ENCODE data around the gene HGD.
A peak's percentile ranks its signal among the peaks of the same experiment; 100 is the strongest.
"Not testable (repeated sequence)": the region's sequence is repeated elsewhere in the genome, so short reads cannot be mapped to it uniquely, and the experiment has no call there.

The HGD gene

DNA sequence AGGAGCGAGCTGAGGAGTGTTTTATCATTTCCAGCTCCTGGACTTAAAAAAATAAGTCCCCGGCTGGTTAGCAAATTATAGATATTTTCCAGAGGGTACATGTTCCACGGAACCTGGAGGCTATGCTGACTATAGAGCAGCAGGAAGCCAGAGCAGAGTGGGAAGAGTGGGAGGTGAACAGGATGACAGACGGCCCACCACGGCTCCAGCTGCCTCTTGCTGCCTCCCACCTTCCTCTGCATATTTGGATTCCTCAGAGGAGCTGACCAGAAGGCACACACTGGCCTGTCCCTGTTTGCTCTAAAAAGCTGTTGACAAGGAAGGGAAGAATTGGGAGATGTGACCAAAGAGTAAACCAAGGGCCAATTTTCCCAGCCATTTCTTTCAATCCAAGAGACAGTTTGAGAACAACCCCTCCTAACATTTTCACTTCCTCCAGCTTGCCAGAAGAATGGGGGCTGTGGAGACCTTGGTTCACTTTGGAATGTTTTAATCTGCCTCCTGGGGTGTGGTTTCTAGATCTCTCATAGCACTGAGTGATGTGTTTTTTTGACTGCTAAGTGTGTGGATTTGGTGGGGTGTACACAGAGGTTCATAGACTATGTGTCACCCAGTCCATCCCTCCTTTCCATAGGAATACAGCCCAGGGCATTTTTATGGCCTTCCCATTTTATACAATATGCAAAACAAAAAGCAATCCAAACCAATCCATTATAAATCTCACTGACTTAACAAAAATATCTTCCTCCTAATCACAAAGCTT, 36.8 kb downstream of the HGD start:
- H2AFZ ChIP-seq (ENCODE audit: low read depth, low read length): no peak overlapping the region
- H3K27ac ChIP-seq (ENCODE audit: low read length): no peak overlapping the region
- H3K4me3 ChIP-seq (ENCODE audit: low read length): no peak overlapping the region
- no peaks in the 10 kb centered on the region for H3K79me2 ChIP-seq (ENCODE audit: low read length)
- no peak overlapping the region for H3K9ac ChIP-seq (ENCODE audit: low read length)
- no peaks in the 10 kb centered on the region for H3K36me3 ChIP-seq (replicated peaks; ENCODE audit: low read depth, low read length)
- TF ChIP-seq, protein P1, sequence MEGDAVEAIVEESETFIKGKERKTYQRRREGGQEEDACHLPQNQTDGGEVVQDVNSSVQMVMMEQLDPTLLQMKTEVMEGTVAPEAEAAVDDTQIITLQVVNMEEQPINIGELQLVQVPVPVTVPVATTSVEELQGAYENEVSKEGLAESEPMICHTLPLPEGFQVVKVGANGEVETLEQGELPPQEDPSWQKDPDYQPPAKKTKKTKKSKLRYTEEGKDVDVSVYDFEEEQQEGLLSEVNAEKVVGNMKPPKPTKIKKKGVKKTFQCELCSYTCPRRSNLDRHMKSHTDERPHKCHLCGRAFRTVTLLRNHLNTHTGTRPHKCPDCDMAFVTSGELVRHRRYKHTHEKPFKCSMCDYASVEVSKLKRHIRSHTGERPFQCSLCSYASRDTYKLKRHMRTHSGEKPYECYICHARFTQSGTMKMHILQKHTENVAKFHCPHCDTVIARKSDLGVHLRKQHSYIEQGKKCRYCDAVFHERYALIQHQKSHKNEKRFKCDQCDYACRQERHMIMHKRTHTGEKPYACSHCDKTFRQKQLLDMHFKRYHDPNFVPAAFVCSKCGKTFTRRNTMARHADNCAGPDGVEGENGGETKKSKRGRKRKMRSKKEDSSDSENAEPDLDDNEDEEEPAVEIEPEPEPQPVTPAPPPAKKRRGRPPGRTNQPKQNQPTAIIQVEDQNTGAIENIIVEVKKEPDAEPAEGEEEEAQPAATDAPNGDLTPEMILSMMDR (IDR thresholded peaks at IDR 0.05; ENCODE audit: low read depth, low read length): no peak
- no peaks in the 10 kb centered on the region for H4K20me1 ChIP-seq (ENCODE audit: insufficient read depth, low read length)
- no peaks in the 10 kb centered on the region for H3K9me3 ChIP-seq (ENCODE audit: insufficient read depth, low read length)
- H3K27me3 ChIP-seq (ENCODE audit: low read depth, low read length): peaks cover 2% of the 10 kb centered on the region; the same call in 1 of the 2 replicates
- peaks cover 19% of the 10 kb centered on the region for H3K4me1 ChIP-seq (ENCODE audit: low read length)
- peak overlapping the region; percentile 46; the same call in 1 of the 2 replicates for H3K4me2 ChIP-seq (ENCODE audit: low read length)

DNA sequence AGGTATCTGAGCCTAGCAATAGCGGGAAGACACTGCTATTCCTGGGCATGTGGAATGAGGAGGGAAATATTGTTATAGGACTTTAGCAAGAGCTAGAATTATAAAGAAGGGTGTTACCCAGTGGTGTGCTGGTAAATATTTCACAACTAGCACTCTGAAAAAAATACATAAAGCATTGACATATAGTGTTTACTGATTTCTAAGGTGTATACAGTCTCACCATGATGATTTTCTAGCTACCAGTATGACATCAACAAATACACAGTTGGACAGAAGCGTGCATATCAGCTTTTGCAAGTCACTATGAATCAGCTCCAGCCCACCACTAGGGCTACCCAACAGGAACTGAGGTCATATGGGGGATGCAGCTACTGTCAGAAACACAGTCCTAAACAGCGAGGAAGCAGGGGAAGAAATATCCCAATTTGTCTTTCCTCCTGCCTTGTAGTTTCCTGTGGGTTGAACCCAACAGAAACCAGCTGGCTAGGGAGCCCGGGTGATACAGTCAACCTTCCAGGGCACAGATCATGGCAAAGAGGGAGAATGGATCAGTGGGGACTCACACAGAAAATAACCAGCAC, 39.6 kb downstream of the HGD start:
- TF ChIP-seq, protein P1 (IDR thresholded peaks at IDR 0.05; ENCODE audit: low read depth, low read length): no peak
- no peak for TF ChIP-seq EZH2phosphoT487 (IDR thresholded peaks at IDR 0.05; ENCODE audit: low read depth)
- H4K20me1 ChIP-seq (ENCODE audit: insufficient read depth, low read length): no peaks in the 10 kb centered on the region
- H3K4me2 ChIP-seq (ENCODE audit: low read length): no peak overlapping the region
- H3K9me3 ChIP-seq (ENCODE audit: insufficient read depth, low read length): 0 out of 2 replicates have a peak, but pooled peaks cover 3% of the 10 kb centered on the region
- no peaks in the 10 kb centered on the region for H3K36me3 ChIP-seq (replicated peaks; ENCODE audit: low read depth, low read length)
- no peak overlapping the region for H3K4me3 ChIP-seq (ENCODE audit: low read length)
- peaks cover 19% of the 10 kb centered on the region for H3K4me1 ChIP-seq (ENCODE audit: low read length)
- H3K27me3 ChIP-seq (ENCODE audit: low read depth, low read length): peaks cover 2% of the 10 kb centered on the region; the same call in 1 of the 2 replicates
- H3K9ac ChIP-seq (ENCODE audit: low read length): no peak overlapping the region
- no peak overlapping the region for H3K27ac ChIP-seq (ENCODE audit: low read length)
- H3K79me2 ChIP-seq (ENCODE audit: low read length): no peaks in the 10 kb centered on the region
- H2AFZ ChIP-seq (ENCODE audit: low read depth, low read length): no peak overlapping the region

DNA sequence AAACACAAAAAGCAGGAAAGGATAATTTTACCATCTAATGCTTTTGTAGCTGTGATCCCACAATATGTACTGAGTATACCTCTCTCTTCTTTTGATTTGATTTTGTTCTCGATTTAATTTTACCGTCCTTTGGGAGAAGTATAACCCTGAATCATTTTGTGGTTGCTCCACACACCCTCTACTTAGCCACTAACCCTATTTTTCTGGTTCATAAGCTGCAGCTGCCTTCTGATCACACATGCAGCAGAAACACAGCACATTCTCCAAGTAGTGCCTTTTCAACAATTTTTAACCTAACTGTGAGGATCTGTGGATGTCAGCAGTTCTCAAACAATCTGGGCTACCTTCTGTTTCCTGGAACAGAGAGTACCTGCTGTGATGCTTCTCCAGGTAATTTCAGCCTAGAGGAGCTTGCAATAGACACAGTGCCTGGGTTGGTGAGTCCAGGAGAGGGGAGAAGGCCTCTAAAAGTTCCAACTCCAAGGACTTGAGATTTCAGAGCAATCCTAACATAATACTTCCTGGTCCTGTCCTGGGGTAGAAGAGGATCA, 40.3 kb downstream of the HGD start:
- H3K9me3 ChIP-seq (ENCODE audit: insufficient read depth, low read length): 0 out of 2 replicates have a peak, but pooled peaks cover 3% of the 10 kb centered on the region
- H2AFZ ChIP-seq (ENCODE audit: low read depth, low read length): no peak overlapping the region
- H3K27me3 ChIP-seq (ENCODE audit: low read depth, low read length): peaks cover 2% of the 10 kb centered on the region; the same call in 1 of the 2 replicates
- H3K4me2 ChIP-seq (ENCODE audit: low read length): no peak overlapping the region
- peaks cover 19% of the 10 kb centered on the region for H3K4me1 ChIP-seq (ENCODE audit: low read length)
- H3K4me3 ChIP-seq (ENCODE audit: low read length): no peak overlapping the region
- H3K9ac ChIP-seq (ENCODE audit: low read length): no peak overlapping the region
- H3K79me2 ChIP-seq (ENCODE audit: low read length): no peaks in the 10 kb centered on the region
- no peak overlapping the region for H3K27ac ChIP-seq (ENCODE audit: low read length)
- H4K20me1 ChIP-seq (ENCODE audit: insufficient read depth, low read length): no peaks in the 10 kb centered on the region
- TF ChIP-seq EZH2phosphoT487 (IDR thresholded peaks at IDR 0.05; ENCODE audit: low read depth): no peak
- TF ChIP-seq, protein P1 (IDR thresholded peaks at IDR 0.05; ENCODE audit: low read depth, low read length): no peak
- H3K36me3 ChIP-seq (replicated peaks; ENCODE audit: low read depth, low read length): no peaks in the 10 kb centered on the region

DNA sequence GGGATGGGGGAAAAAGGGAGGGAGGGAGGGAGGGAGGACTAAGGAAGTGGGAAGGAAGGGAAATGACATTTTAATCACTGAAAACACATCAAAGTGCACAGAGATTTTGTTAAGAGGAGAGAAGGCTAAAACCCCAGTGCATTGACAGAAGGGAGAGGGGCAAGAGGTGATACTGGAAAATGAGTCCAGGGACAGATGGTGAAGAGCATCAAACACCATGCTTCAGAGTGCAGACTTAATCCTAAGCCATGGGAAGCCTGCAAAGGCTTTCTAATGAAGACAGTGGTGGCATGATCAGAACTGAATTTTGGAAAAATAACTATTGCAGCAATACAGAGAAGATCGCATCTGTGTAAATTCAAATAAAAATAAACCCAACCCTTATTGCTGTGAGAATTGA, 41.8 kb downstream of the HGD start:
- no peaks in the 10 kb centered on the region for H3K79me2 ChIP-seq (ENCODE audit: low read length)
- no peak for TF ChIP-seq EZH2phosphoT487 (IDR thresholded peaks at IDR 0.05; ENCODE audit: low read depth)
- H3K27ac ChIP-seq (ENCODE audit: low read length): no peak overlapping the region
- 0 out of 2 replicates have a peak, but pooled peaks cover 3% of the 10 kb centered on the region for H3K9me3 ChIP-seq (ENCODE audit: insufficient read depth, low read length)
- H3K4me2 ChIP-seq (ENCODE audit: low read length): no peak overlapping the region
- H3K4me3 ChIP-seq (ENCODE audit: low read length): no peak overlapping the region
- H2AFZ ChIP-seq (ENCODE audit: low read depth, low read length): no peak overlapping the region
- H3K27me3 ChIP-seq (ENCODE audit: low read depth, low read length): no peaks in the 10 kb centered on the region
- no peak overlapping the region for H3K9ac ChIP-seq (ENCODE audit: low read length)
- H3K4me1 ChIP-seq (ENCODE audit: low read length): peaks cover 16% of the 10 kb centered on the region
- H4K20me1 ChIP-seq (ENCODE audit: insufficient read depth, low read length): no peaks in the 10 kb centered on the region
- H3K36me3 ChIP-seq (replicated peaks; ENCODE audit: low read depth, low read length): no peaks in the 10 kb centered on the region

DNA sequence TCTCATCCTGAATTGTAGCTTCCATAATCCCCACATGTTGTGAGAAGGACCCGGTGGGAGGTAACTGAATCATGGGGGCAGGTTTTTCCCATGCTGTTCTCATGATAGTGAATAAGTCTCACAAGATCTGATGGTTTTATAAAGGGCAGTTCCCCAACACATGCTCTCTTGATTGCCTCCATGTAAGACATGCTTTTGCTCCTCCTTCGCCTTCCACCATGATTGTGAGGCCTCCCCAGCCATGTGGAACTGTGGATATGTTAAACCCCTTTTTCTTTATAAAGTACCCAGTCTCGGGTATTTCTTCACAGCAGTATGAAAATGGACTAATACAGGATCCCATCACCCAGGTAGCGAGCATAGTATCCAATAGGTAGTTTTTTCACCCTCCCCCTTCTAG, 43.2 kb downstream of the HGD start:
- H3K4me1 ChIP-seq (ENCODE audit: low read length); H3K27ac ChIP-seq (ENCODE audit: low read length); H2AFZ ChIP-seq (ENCODE audit: low read depth, low read length); H4K20me1 ChIP-seq (ENCODE audit: insufficient read depth, low read length); H3K4me2 ChIP-seq (ENCODE audit: low read length); H3K36me3 ChIP-seq (replicated peaks; ENCODE audit: low read depth, low read length); H3K79me2 ChIP-seq (ENCODE audit: low read length); H3K9ac ChIP-seq (ENCODE audit: low read length); H3K27me3 ChIP-seq (ENCODE audit: low read depth, low read length); H3K9me3 ChIP-seq (ENCODE audit: insufficient read depth, low read length); H3K4me3 ChIP-seq (ENCODE audit: low read length): not testable (repeated sequence)

All from OCI-LY3 (cell line).